Astrocyte (in vitro differentiated cells and primary cell): ENCODE measurements around the gene GOSR2. TPM values are rescaled to one million over a fixed set of nuclear protein-coding genes. Genes with fewer than 3 reads are reported as not detected.

ENCODE experiments used
- DNase-seq: peaks from one replicate; pipeline ENCODE4 v3.0.0-alpha.2; 2010; ENCODE audit warnings: low read depth
- FAIRE-seq: peaks from 2 replicates; lab custom pipeline; 2011; peaks lifted over from hg19 to GRCh38; lab: Jason Lieb, UNC
- H2AFZ ChIP-seq: 2 replicates; pipeline ENCODE4 v1.6.0; 2012; ENCODE audit warnings: low read depth, low read length, inconsistent platforms
- H3K27ac ChIP-seq: 2 replicates; pipeline ENCODE4 v1.5.1; 2011; ENCODE audit warnings: low read depth, low read length, inconsistent platforms
- H3K27me3 ChIP-seq: 2 replicates; pipeline ENCODE4 v1.6.0; 2011; ENCODE audit warnings: low read length, inconsistent platforms; ENCODE audit not compliant: insufficient read depth
- H3K36me3 ChIP-seq: 2 replicates; pipeline ENCODE4 v1.5.1; 2011; ENCODE audit warnings: low read length, inconsistent platforms; ENCODE audit not compliant: insufficient read depth
- H3K4me1 ChIP-seq: 2 replicates; pipeline ENCODE4 v1.5.1; 2011; ENCODE audit warnings: low read length, inconsistent platforms; ENCODE audit not compliant: insufficient read depth
- H3K4me2 ChIP-seq: 2 replicates; pipeline ENCODE4 v1.6.0; 2012; ENCODE audit warnings: low read length, inconsistent platforms
- H3K4me3 ChIP-seq: 2 replicates; pipeline ENCODE4 v1.5.1; 2011; ENCODE audit warnings: low read depth, mild to moderate bottlenecking, low read length, inconsistent platforms; ENCODE audit not compliant: insufficient read depth
- H3K79me2 ChIP-seq: 2 replicates; pipeline ENCODE4 v1.6.0; 2012; ENCODE audit warnings: mild to moderate bottlenecking, low read length, inconsistent platforms; ENCODE audit not compliant: insufficient read depth
- H3K9ac ChIP-seq: 2 replicates; pipeline ENCODE4 v1.6.0; 2012; ENCODE audit warnings: mild to moderate bottlenecking, low read length, inconsistent platforms
- H3K9me3 ChIP-seq: 2 replicates; pipeline ENCODE4 v1.5.1; 2012; ENCODE audit warnings: low read depth, mild to moderate bottlenecking, low read length, inconsistent platforms; ENCODE audit not compliant: insufficient read depth
- H4K20me1 ChIP-seq: 2 replicates; pipeline ENCODE4 v1.6.0; 2012; ENCODE audit warnings: low read length, inconsistent platforms; ENCODE audit not compliant: insufficient read depth
- H3K27ac Mint-ChIP-seq: one replicate; pipeline ENCODE4 v1.8.0; 2021; ENCODE audit warnings: mild to moderate bottlenecking, mixed read lengths; ENCODE audit not compliant: unreplicated experiment
- H3K27me3 Mint-ChIP-seq: one replicate; pipeline ENCODE4 v1.8.0; 2021; ENCODE audit warnings: low read depth, mixed read lengths; ENCODE audit not compliant: unreplicated experiment
- H3K36me3 Mint-ChIP-seq: one replicate; pipeline ENCODE4 v1.8.0; 2021; ENCODE audit warnings: low read depth, mixed read lengths; ENCODE audit not compliant: unreplicated experiment
- H3K4me1 Mint-ChIP-seq: one replicate; pipeline ENCODE4 v1.8.0; 2021; ENCODE audit warnings: low read depth, mixed read lengths; ENCODE audit not compliant: unreplicated experiment
- H3K4me3 Mint-ChIP-seq: one replicate; pipeline ENCODE4 v1.8.0; 2021; ENCODE audit warnings: mild to moderate bottlenecking, moderate library complexity, mixed read lengths; ENCODE audit not compliant: unreplicated experiment
- H3K9me3 Mint-ChIP-seq: one replicate; pipeline ENCODE4 v1.8.0; 2021; ENCODE audit warnings: mild to moderate bottlenecking, mixed read lengths; ENCODE audit not compliant: unreplicated experiment
- CTCF ChIP-seq: IDR thresholded peaks from 2 replicates; pipeline ENCODE4 v1.5.1; 2011; ENCODE audit warnings: low read depth, mild to moderate bottlenecking, inconsistent platforms, low read length, moderate library complexity; ENCODE audit not compliant: insufficient read depth
- EZH2 ChIP-seq: IDR thresholded peaks from 2 replicates; pipeline ENCODE4 v1.6.1; 2012; ENCODE audit warnings: mild to moderate bottlenecking, low read length, inconsistent platforms; ENCODE audit not compliant: insufficient read depth
- total RNA-seq: library from RNA; stranded (reverse); gene quantifications from 2 replicates; pipeline ENCODE4 v1.2.1, GENCODE V29; 2021

The GOSR2 gene
- total RNA-seq, 1 donor from 2014 or later = 67.0 TPM

GRCh38 chr17:46979147-46979863, 56.3 kb downstream of the GOSR2 start, which contains the start of gene RPRML:
RPRML (minus strand) TSS chr17:46979253; CDS start chr17:46979007, 246 bp downstream.
- Mint-ChIP-seq H3K4me3 (peak within 1 kb of the TSS; percentile 83), H3K27me3 (peaks cover 56% of the 10 kb centered on the region), H3K9me3 (peaks cover 6% of the 10 kb centered on the region), H3K36me3 (peaks cover 2% of the 10 kb centered on the region), H3K4me1 (peaks cover 3% of the 10 kb centered on the region), H3K27ac (no peak within 1 kb of the TSS)
- Histone ChIP-seq H3K4me3 (peak within 1 kb of the TSS; percentile 48), H3K79me2 (no peaks in the 10 kb centered on the region), H4K20me1 (no peaks in the 10 kb centered on the region), H3K27ac (no peak within 1 kb of the TSS), H2AFZ (peak within 1 kb of the TSS; percentile 67), H3K4me1 (peaks cover 12% of the 10 kb centered on the region), H3K4me2 (peak within 1 kb of the TSS; percentile 89), H3K27me3 (peaks cover 42% of the 10 kb centered on the region), H3K36me3 (no peaks in the 10 kb centered on the region), H3K9me3 (peaks cover 2% of the 10 kb centered on the region), H3K9ac (no peak within 1 kb of the TSS)
- TF ChIP-seq EZH2 = peak; percentile 34
- TF ChIP-seq CTCF = no peak
- DNase-seq = no peak
- FAIRE-seq = no peak

GRCh38 chr17:46982577-46982976, 59.6 kb downstream of the GOSR2 start:
- DNase-seq (no peak), FAIRE-seq (no peak)
- peaks cover 54% of the 10 kb centered on the region for H3K27me3 Mint-ChIP-seq
- no peaks in the 10 kb centered on the region for H3K4me1 Mint-ChIP-seq
- TF ChIP-seq CTCF (no peak), EZH2 (no peak)
- Histone ChIP-seq H3K4me1 (peaks cover 10% of the 10 kb centered on the region), H2AFZ (no peak overlapping the region), H3K4me2 (no peak overlapping the region), H4K20me1 (no peaks in the 10 kb centered on the region), H3K27me3 (peaks cover 26% of the 10 kb centered on the region), H3K9ac (no peak overlapping the region), H3K4me3 (no peak overlapping the region), H3K36me3 (no peaks in the 10 kb centered on the region), H3K27ac (no peak overlapping the region), H3K9me3 (peaks cover 2% of the 10 kb centered on the region), H3K79me2 (no peaks in the 10 kb centered on the region)
- peaks cover 5% of the 10 kb centered on the region for H3K9me3 Mint-ChIP-seq
- H3K27ac Mint-ChIP-seq = no peak overlapping the region
- H3K4me3 Mint-ChIP-seq = no peak overlapping the region
- H3K36me3 Mint-ChIP-seq = peaks cover 2% of the 10 kb centered on the region

- TF ChIP-seq CTCF (no peak), EZH2 (no peak)
- Histone ChIP-seq H3K4me2 (no peak overlapping the region), H3K79me2 (no peaks in the 10 kb centered on the region), H3K36me3 (no peaks in the 10 kb centered on the region), H2AFZ (no peak overlapping the region), H3K9ac (no peak overlapping the region), H4K20me1 (no peaks in the 10 kb centered on the region), H3K4me3 (no peak overlapping the region), H3K9me3 (peaks cover 2% of the 10 kb centered on the region), H3K27me3 (peaks cover 18% of the 10 kb centered on the region), H3K4me1 (peaks cover 6% of the 10 kb centered on the region), H3K27ac (no peak overlapping the region)
- H3K4me1 Mint-ChIP-seq = no peaks in the 10 kb centered on the region
- peaks cover 7% of the 10 kb centered on the region for H3K9me3 Mint-ChIP-seq
- peaks cover 2% of the 10 kb centered on the region for H3K36me3 Mint-ChIP-seq
- no peak overlapping the region for H3K4me3 Mint-ChIP-seq
- FAIRE-seq = no peak
- H3K27ac Mint-ChIP-seq = no peak overlapping the region
- DNase-seq = no peak
- peaks cover 59% of the 10 kb centered on the region for H3K27me3 Mint-ChIP-seq
These were observed 60.8 kb downstream of the GOSR2 start for GRCh38 chr17:46983782-46984181.
